RWPE2 (cell line): Measurements from ENCODE around the gene SLC22A1.

ENCODE experiments used
- ATAC-seq: fragments of 200-7000 bp; cut with Tn5 transposase; 3 replicates; pipeline ENCODE4 v1.9.1; 2021; ENCODE audit warnings: low read depth
- DNase-seq: peaks from one replicate; pipeline ENCODE4 v3.0.0-alpha.2; 2020; ENCODE audit warnings: low spot score
- H3K27ac ChIP-seq: fragments of 450-650 bp; 2 replicates; pipeline ENCODE4 v1.5.1; 2017; ENCODE audit warnings: mild to moderate bottlenecking; ENCODE audit not compliant: poor library complexity, severe bottlenecking
- H3K27me3 ChIP-seq: fragments of 250-450 bp; sonication (Bioruptor Pico); 2 replicates; pipeline ENCODE4 v1.5.1; 2021; ENCODE audit warnings: mild to moderate bottlenecking, moderate library complexity; ENCODE audit not compliant: insufficient read depth, poor library complexity, severe bottlenecking
- H3K36me3 ChIP-seq: fragments of 250-450 bp; sonication (Bioruptor Pico); 2 replicates; pipeline ENCODE4 v1.5.1; 2020; ENCODE audit warnings: low read depth, mild to moderate bottlenecking, moderate library complexity
- H3K4me1 ChIP-seq: fragments of 250-450 bp; sonication (Bioruptor Pico); 2 replicates; pipeline ENCODE4 v1.5.1; 2021; ENCODE audit warnings: mild to moderate bottlenecking, moderate library complexity; ENCODE audit not compliant: insufficient read depth, poor library complexity, severe bottlenecking
- H3K4me3 ChIP-seq: fragments of 250-450 bp; sonication (Bioruptor Pico); 2 replicates; pipeline ENCODE4 v1.5.1; 2021; ENCODE audit warnings: mild to moderate bottlenecking, moderate library complexity; ENCODE audit not compliant: severe bottlenecking
- H3K9me3 ChIP-seq: fragments of 250-450 bp; sonication (Bioruptor Pico); 2 replicates; pipeline ENCODE4 v1.5.1; 2021; ENCODE audit warnings: mild to moderate bottlenecking, moderate library complexity; ENCODE audit not compliant: severe bottlenecking
- CTCF ChIP-seq: fragments of 450-650 bp; IDR thresholded peaks from one replicate; pipeline ENCODE4 v1.5.1; 2017; ENCODE audit warnings: mild to moderate bottlenecking, moderate library complexity; ENCODE audit not compliant: poor library complexity, severe bottlenecking

The SLC22A1 gene

GRCh38 chr6:160154471-160154870, 32.9 kb downstream of the SLC22A1 start:
- Histone ChIP-seq H3K27ac (no peak overlapping the region), H3K36me3 (no peaks in the 10 kb centered on the region), H3K4me3 (no peak overlapping the region), H3K4me1 (no peaks in the 10 kb centered on the region), H3K27me3 (no peaks in the 10 kb centered on the region), H3K9me3 (no peaks in the 10 kb centered on the region)
- DNase-seq (no peak), ATAC-seq (no peak)
- TF ChIP-seq CTCF: no peak

GRCh38 chr6:160156842-160157241, 35.2 kb downstream of the SLC22A1 start:
- Histone ChIP-seq H3K9me3 (no peaks in the 10 kb centered on the region), H3K4me3 (no peak overlapping the region), H3K36me3 (no peaks in the 10 kb centered on the region), H3K4me1 (no peaks in the 10 kb centered on the region), H3K27me3 (no peaks in the 10 kb centered on the region), H3K27ac (no peak overlapping the region)
- no peak for TF ChIP-seq CTCF
- ATAC-seq (no peak), DNase-seq (no peak)

GRCh38 chr6:160160450-160160849, 38.8 kb downstream of the SLC22A1 start:
- no peak overlapping the region for H3K27ac ChIP-seq
- ATAC-seq: no peak
- H3K9me3 ChIP-seq: no peaks in the 10 kb centered on the region
- peaks cover 3% of the 10 kb centered on the region for H3K4me1 ChIP-seq
- no peak for DNase-seq
- TF ChIP-seq CTCF: no peak
- no peak overlapping the region for H3K4me3 ChIP-seq
- H3K27me3 ChIP-seq: no peaks in the 10 kb centered on the region
- H3K36me3 ChIP-seq: no peaks in the 10 kb centered on the region

GRCh38 chr6:160160929-160161646, 39.5 kb downstream of the SLC22A1 start:
- no peak overlapping the region for H3K4me3 ChIP-seq
- H3K9me3 ChIP-seq: no peaks in the 10 kb centered on the region
- DNase-seq: no peak
- no peak overlapping the region for H3K27ac ChIP-seq
- ATAC-seq: no peak
- H3K4me1 ChIP-seq: peaks cover 3% of the 10 kb centered on the region
- no peak for TF ChIP-seq CTCF
- no peaks in the 10 kb centered on the region for H3K36me3 ChIP-seq
- H3K27me3 ChIP-seq: no peaks in the 10 kb centered on the region

GRCh38 chr6:160161647-160161986, 40.0 kb downstream of the SLC22A1 start:
- TF ChIP-seq CTCF: no peak
- ATAC-seq: no peak
- H3K4me1 ChIP-seq: peaks cover 3% of the 10 kb centered on the region

More at GRCh38 chr6:160161647-160161986, 40.0 kb downstream of the SLC22A1 start:
- Histone ChIP-seq H3K9me3 (no peaks in the 10 kb centered on the region), H3K36me3 (no peaks in the 10 kb centered on the region), H3K27ac (no peak overlapping the region), H3K27me3 (no peaks in the 10 kb centered on the region), H3K4me3 (no peak overlapping the region)
- DNase-seq: no peak
